ENCODE results near the gene WSCD1. TPM values are rescaled to one million over a fixed set of nuclear protein-coding genes. Genes with fewer than 3 reads are reported as not detected.

The WSCD1 gene
- total and polyA plus RNA-seq, 2 of the 4 experiments (the other 2 are of a cell fraction) = 0.07 TPM; not detected in 1

- ChIA-PET POLR2A (ENCODE audit: unreplicated experiment) (no interaction called here), CTCF (no interaction called here)
- no peak overlapping the region for H3K4ac ChIP-seq (ENCODE audit: low read depth, low read length)
- no peak overlapping the region for H2BK5ac ChIP-seq (ENCODE audit: low read depth, low read length, poor library complexity, severe bottlenecking)
- H4K5ac ChIP-seq (ENCODE audit: low read depth, low read length) = no peak overlapping the region
- no peak overlapping the region for H3K27ac ChIP-seq (ENCODE audit: insufficient read depth, low read length)
- no peak for DNase-seq
- no peak overlapping the region for H2BK20ac ChIP-seq (ENCODE audit: low read depth, low read length)
- TF ChIP-seq POLR2A (IDR thresholded peaks at IDR 0.05; ENCODE audit: low read depth, low read length) (no peak), RFX5 (IDR thresholded peaks at IDR 0.05; ENCODE audit: low read depth, low read length) (no peak), SMC3 (IDR thresholded peaks at IDR 0.05; ENCODE audit: low read depth, low read length) (no peak), CTCF (conservative IDR thresholded peaks at IDR 0.05; ENCODE audit: low read depth, low read length) (no peak), FOS (IDR thresholded peaks at IDR 0.05; ENCODE audit: low read depth, low read length) (no peak), USF2 (IDR thresholded peaks at IDR 0.05; ENCODE audit: low read depth, low read length) (no peak), MXI1 (IDR thresholded peaks at IDR 0.05; ENCODE audit: borderline replicate concordance, low read depth, low read length) (no peak), ELK1 (IDR thresholded peaks at IDR 0.05; ENCODE audit: borderline replicate concordance, low read depth, low read length) (no peak), CHD1 (IDR thresholded peaks at IDR 0.05; ENCODE audit: low read depth, low read length) (no peak), BHLHE40 (IDR thresholded peaks at IDR 0.05; ENCODE audit: low read depth, low read length) (no peak), MAFK (IDR thresholded peaks at IDR 0.05; ENCODE audit: low read depth, low read length) (no peak), RAD21 (IDR thresholded peaks at IDR 0.05; ENCODE audit: low read length) (no peak), RCOR1 (IDR thresholded peaks at IDR 0.05; ENCODE audit: insufficient replicate concordance, low read length) (no peak), NFE2L2 (IDR thresholded peaks at IDR 0.05; ENCODE audit: low read depth, low read length) (no peak), MAZ (IDR thresholded peaks at IDR 0.05; ENCODE audit: borderline replicate concordance, low read depth, low read length) (no peak), CEBPB (IDR thresholded peaks at IDR 0.05; ENCODE audit: low read depth, low read length) (no peak)
- H3K18ac ChIP-seq (ENCODE audit: low read depth, low read length) = no peak overlapping the region
- no peak overlapping the region for H3K23ac ChIP-seq (ENCODE audit: low read depth, low read length)
- in situ Hi-C loops (cut with MboI; ENCODE audit: low sequenced_read_pairs) = no loop called here
- H3K9me3 ChIP-seq (ENCODE audit: control insufficient read depth, insufficient read depth, low read length) = no peaks in the 10 kb centered on the region; the same call in 1 of the 2 replicates
- no peaks in the 10 kb centered on the region for H3K4me1 ChIP-seq (ENCODE audit: control insufficient read depth, insufficient read depth, low read length)
- H3K9ac ChIP-seq (ENCODE audit: low read depth, low read length) = no peak overlapping the region
- WGBS, 2 experiments (ENCODE audit: extremely low coverage in 2 of 2, insufficient read length in 1 of 2) = no CpG with 5 or more reads among the region's 7 CpGs
- no peak overlapping the region for H2AK9ac ChIP-seq (replicated peaks; ENCODE audit: low read depth, low read length, poor library complexity)
- intact Hi-C loops (cut with micrococcal nuclease) = loop anchor here (5.0 to 10.0 kb wide), 2 partner anchors 63 to 479 kb away; no protein-coding TSS in a partner anchor
- no peak overlapping the region for H3K14ac ChIP-seq (replicated peaks; ENCODE audit: low read depth, low read length)
- H4K8ac ChIP-seq (ENCODE audit: low read depth in 2 of 2, low read length in 2 of 2) = no peak overlapping the region
- no peak for ATAC-seq (ENCODE audit: low read depth)
- dilution Hi-C loops (cut with HindIII; ENCODE audit: low sequenced_read_pairs, unreplicated experiment) = no loop called here
- H4K20me1 ChIP-seq (ENCODE audit: insufficient read depth, low read length) = no peaks in the 10 kb centered on the region
- H3K56ac ChIP-seq (ENCODE audit: extremely low read depth, insufficient read depth, low read length) = no peak overlapping the region
- H3K9me1 ChIP-seq (ENCODE audit: insufficient read depth, low read length) = no peaks in the 10 kb centered on the region
- H2BK120ac ChIP-seq (ENCODE audit: low read depth, low read length) = no peak overlapping the region
- no peak overlapping the region for H3K4me3 ChIP-seq (ENCODE audit: insufficient read depth, low read depth, low read length)
- H3K79me1 ChIP-seq (ENCODE audit: low read depth in 1 of 2, low read length in 2 of 2) = no peaks in the 10 kb centered on the region
- BruUV-seq (replicated peaks) = no TSS peak
- no peak overlapping the region for H3K4me2 ChIP-seq (ENCODE audit: low read depth, low read length)
- no peak overlapping the region for H4K91ac ChIP-seq (ENCODE audit: insufficient read depth, low read depth, low read length)
- H3K36me3 ChIP-seq (ENCODE audit: control insufficient read depth, insufficient read depth, low read length) = no peaks in the 10 kb centered on the region
- no peak overlapping the region for H2AK5ac ChIP-seq (ENCODE audit: low read depth, low read length)
- H3K27me3 ChIP-seq (ENCODE audit: control insufficient read depth, insufficient read depth, low read length) = peaks cover 22% of the 10 kb centered on the region
- no peak overlapping the region for H2BK15ac ChIP-seq (ENCODE audit: low read depth, low read length)
- no peak overlapping the region for H2AFZ ChIP-seq (replicated peaks; ENCODE audit: low read length, poor library complexity)
Measured at GRCh38 chr17:6071528-6072065, 1.4 kb downstream of the WSCD1 start.

Measured in IMR-90 (cell line).